ENCODE results near the gene BMERB1.
"Not testable (repeated sequence)": the region's sequence is repeated elsewhere in the genome, so short reads cannot be mapped to it uniquely, and the experiment has no call there.

BMERB1 gene

GRCh38 chr16:15425861-15426260 lies 8.5 kb upstream of the BMERB1 start:
- no peak for DNase-seq (ENCODE audit: low spot score)

GRCh38 chr16:15426796-15427195 lies 7.6 kb upstream of the BMERB1 start:
- DNase-seq (ENCODE audit: low spot score), result no peak

- DNase-seq (ENCODE audit: low spot score), result peak; percentile 82
Observed at GRCh38 chr16:15427648-15428239, 6.6 kb upstream of the BMERB1 start.

- DNase-seq (ENCODE audit: low spot score), result not testable (repeated sequence)
Observed at GRCh38 chr16:15430884-15431283, 3.5 kb upstream of the BMERB1 start.

GRCh38 chr16:15434079-15434424 lies 336 bp upstream of the BMERB1 start:
- DNase-seq (ENCODE audit: low spot score), result no peak

- no peak for DNase-seq (ENCODE audit: low spot score)
Observed at GRCh38 chr16:15435216-15435864, 952 bp downstream of the BMERB1 start.

- no peak for DNase-seq (ENCODE audit: low spot score)
Observed at GRCh38 chr16:15439102-15439501, 4.7 kb downstream of the BMERB1 start.

GRCh38 chr16:15439521-15439920 lies 5.1 kb downstream of the BMERB1 start:
- DNase-seq (ENCODE audit: low spot score), result no peak

GRCh38 chr16:15440852-15441251 lies 6.5 kb downstream of the BMERB1 start:
- DNase-seq (ENCODE audit: low spot score), result no peak

- not testable (repeated sequence) for DNase-seq (ENCODE audit: low spot score)
Observed at GRCh38 chr16:15442140-15442539, 7.8 kb downstream of the BMERB1 start.

GRCh38 chr16:15443753-15444152 lies 9.4 kb downstream of the BMERB1 start:
- no peak for DNase-seq (ENCODE audit: low spot score)

GRCh38 chr16:15444264-15444663 lies 9.9 kb downstream of the BMERB1 start:
- DNase-seq (ENCODE audit: low spot score), result no peak

GRCh38 chr16:15445450-15445849 lies 11.1 kb downstream of the BMERB1 start:
- DNase-seq (ENCODE audit: low spot score), result no peak

GRCh38 chr16:15446901-15447300 lies 12.5 kb downstream of the BMERB1 start:
- no peak for DNase-seq (ENCODE audit: low spot score)

- DNase-seq (ENCODE audit: low spot score), result no peak
Observed at GRCh38 chr16:15450624-15451023, 16.2 kb downstream of the BMERB1 start.

- DNase-seq (ENCODE audit: low spot score), result no peak
Observed at GRCh38 chr16:15451098-15451731, 16.8 kb downstream of the BMERB1 start.

GRCh38 chr16:15452246-15452855 lies 18.0 kb downstream of the BMERB1 start:
- DNase-seq (ENCODE audit: low spot score), result no peak

- DNase-seq (ENCODE audit: low spot score), result not testable (repeated sequence)
Observed at GRCh38 chr16:15453296-15453695, 18.9 kb downstream of the BMERB1 start.

GRCh38 chr16:15454933-15455332 lies 20.5 kb downstream of the BMERB1 start:
- DNase-seq (ENCODE audit: low spot score), result not testable (repeated sequence)

GRCh38 chr16:15457400-15457799 lies 23.0 kb downstream of the BMERB1 start:
- no peak for DNase-seq (ENCODE audit: low spot score)

GRCh38 chr16:15457958-15458357 lies 23.6 kb downstream of the BMERB1 start:
- no peak for DNase-seq (ENCODE audit: low spot score)

GRCh38 chr16:15459791-15460190 lies 25.4 kb downstream of the BMERB1 start:
- no peak for DNase-seq (ENCODE audit: low spot score)

GRCh38 chr16:15460601-15461000 lies 26.2 kb downstream of the BMERB1 start:
- no peak for DNase-seq (ENCODE audit: low spot score)

All from hematopoietic multipotent progenitor cell treated with erythropoietin and hydrocortisone succinate and interleukin-3 and kit ligand, for 15 days (in vitro differentiated cells).